ENCODE data around the gene PFN2.
"Not testable (repeated sequence)": the region's sequence is repeated elsewhere in the genome, so short reads cannot be mapped to it uniquely, and the experiment has no call there.

PFN2 gene, protein sequence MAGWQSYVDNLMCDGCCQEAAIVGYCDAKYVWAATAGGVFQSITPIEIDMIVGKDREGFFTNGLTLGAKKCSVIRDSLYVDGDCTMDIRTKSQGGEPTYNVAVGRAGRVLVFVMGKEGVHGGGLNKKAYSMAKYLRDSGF

GRCh38 chr3:149970716-149971402, at the start of gene PFN2:
Gene PFN2, minus strand, starts transcription at chr3:149970895. Its CDS starts 39 bp downstream, at chr3:149970856.
- FAIRE-seq: no peak

DNA sequence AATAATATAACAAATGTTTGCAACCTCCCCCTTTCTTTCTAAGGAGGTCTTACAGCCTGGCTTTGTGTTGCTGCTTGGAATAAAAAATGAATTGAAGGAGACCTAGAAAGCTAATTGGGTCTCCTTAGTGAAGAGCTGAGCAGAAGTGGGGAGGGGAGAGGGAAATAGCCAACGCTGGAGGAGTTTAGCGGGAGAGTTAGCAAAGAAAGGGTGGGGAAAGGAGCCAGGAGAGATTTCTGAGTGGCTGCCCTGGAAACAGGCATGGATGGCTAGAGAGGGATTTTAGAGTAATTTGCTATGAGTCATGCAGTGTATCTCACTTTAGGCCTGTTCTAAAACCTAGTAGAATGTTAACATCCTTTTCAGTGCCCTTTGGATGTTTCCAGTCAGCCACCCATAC, 45.2 kb upstream of the PFN2 start:
- FAIRE-seq: no peak

DNA sequence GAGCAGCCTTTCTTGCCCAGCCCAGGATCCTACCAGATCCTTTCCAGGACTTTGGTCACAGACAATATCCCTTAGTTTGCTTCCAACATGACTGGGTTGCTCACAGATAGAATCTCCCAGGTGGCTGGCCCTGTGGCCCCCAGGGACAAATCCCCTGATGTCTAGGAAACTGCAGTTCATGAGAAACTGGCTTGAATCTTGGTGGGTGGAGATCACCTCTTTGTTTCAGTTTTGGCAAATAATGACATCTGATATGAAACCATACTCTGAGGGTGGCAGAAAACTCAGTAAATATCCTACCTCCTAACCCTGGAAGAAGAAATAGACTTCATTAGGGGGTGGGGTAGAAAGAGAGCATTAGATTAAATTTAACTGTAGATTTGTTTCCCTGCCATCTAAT, 44.1 kb upstream of the PFN2 start:
- FAIRE-seq: no peak

DNA sequence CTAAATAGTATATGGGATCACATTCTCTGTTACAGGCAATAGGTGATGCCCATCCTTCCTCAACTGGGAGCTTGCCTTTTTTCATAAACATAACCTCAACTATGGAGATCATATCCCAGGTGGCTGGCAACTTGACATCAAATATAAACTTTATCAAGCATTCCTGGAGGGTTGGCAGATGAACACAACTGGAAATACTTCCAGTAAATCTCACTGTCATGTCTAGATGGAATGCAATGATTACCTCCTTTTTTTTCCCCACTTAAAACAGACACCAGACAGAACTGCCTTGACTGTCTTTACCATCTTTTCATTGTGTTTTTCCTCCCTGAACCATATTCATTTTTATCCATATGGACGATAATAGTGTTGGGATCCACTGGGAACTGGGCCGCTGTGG, 43.1 kb upstream of the PFN2 start:
- FAIRE-seq: no peak

DNA sequence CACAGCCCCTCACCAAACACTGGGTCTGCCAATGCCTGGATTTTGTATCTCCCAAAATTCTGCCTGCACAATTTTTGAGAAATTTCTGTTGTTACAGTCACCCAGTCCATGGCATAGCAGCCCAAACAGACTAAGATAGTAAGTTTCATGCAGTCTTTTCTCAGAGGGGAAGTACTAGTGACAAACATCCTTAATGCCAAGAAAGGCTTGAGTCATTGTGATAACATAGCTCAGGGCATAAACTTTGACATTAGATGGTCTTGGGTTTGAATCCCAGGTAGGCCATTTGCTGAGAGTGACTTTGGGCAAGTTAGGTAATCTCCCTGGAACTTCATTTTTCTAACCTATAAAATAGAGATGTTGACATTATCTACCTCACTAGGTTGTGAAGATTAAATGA, 36.1 kb upstream of the PFN2 start:
- no peak for FAIRE-seq

GRCh38 chr3:150005243-150006112, 34.8 kb upstream of the PFN2 start:
- no peak for FAIRE-seq

DNA sequence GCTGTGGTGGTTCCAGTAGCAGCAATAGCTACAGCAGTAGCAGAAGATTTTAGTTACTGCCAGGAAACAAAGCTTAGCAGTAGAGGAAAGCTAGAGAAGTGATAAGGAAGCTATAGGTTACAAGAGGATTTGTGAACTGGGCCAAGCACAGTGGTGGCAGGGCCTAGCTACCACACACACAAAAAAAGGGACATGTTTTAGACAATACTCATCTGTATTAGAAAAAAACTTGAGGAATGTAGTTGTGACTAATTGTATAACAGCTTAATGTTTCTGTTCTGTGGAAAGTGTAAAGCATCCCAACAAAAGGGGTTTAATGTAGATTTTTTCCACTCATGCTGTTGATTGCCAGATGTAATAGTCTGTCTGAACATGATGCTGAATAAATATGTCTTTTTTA, 29.9 kb upstream of the PFN2 start:
- no peak for FAIRE-seq

- no peak for FAIRE-seq
Observed at GRCh38 chr3:149999421-149999820, 28.7 kb upstream of the PFN2 start.

GRCh38 chr3:149998946-149999345, 28.3 kb upstream of the PFN2 start:
- no peak for FAIRE-seq

DNA sequence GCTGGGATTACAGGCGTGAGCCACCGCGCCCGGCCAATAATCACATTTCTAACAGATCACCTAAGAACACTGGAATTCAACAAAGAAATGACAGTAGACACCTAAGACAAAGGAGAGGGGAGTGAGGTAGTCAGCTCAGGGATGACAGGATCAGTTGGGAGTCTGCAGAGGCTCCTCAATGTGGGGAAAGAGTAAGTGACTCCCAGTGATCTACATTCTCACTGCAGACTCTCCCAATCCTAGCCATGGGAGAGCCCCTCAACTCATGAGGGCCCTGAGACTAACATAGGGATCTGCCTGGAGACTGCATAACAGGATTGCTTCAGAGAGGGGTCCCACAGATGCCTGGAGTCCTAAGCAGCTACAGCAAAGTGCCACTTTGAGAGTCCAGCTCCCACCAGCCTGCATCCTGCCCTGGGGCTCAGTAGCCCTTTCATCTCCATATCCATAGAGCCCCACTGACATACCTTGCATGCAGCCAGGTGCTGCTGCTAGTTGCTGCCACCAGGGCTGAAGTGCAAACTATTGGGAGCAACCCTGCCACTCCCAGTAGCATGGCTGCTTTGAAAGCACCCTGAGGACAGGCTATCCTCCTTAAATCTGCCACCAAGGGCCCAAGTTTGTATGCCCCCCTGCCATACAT, 21.8 kb upstream of the PFN2 start:
- no peak for FAIRE-seq

DNA sequence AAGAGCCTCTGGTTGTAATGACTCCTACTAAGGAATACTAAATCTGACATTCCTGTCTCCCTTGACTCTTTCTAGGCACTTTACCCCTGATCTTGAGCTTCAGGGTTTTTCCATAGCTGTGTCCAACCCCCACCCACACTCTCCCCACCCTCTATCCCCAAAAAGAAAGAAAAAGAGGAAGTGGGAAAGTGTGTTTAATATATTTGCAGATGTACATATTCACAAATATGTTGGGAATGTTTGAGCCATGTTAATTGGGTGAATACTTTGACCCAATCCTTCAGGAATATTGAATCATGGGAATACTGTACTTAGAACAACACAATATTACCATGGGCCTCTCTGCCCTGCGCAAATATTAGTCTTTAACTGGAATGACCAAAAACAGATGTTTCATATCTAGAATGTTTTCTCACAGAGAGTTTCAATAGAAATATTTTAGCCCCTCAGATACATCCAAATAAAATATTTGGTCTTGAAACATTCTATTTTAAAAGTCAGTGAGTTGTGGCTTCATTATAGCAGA, 19.8 kb upstream of the PFN2 start:
- peak; percentile 81 for FAIRE-seq

GRCh38 chr3:149989307-149989706, 18.6 kb upstream of the PFN2 start:
- no peak for FAIRE-seq

DNA sequence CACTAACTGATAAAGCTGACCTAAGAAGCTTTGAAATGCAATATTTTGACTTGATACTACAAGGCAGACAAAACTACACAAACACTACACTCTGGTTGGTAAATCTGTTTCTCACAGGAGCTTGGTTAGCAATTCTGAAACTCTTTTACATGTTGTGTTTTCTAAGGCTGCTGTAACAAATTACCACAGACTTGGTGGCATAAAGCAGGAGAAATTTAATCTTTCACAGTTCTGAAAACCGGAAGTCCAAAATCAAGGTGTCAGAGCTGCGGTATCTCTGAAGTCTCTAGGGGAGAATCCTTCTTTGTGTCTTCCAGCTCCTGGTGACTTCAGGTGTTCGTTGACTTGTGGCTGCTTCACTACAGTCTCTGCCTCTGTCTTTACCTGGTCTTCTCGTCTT, 12.9 kb upstream of the PFN2 start:
- FAIRE-seq: no peak

GRCh38 chr3:149983053-149983452, 12.4 kb upstream of the PFN2 start:
- FAIRE-seq: not testable (repeated sequence)

GRCh38 chr3:149981979-149982378, 11.3 kb upstream of the PFN2 start:
- FAIRE-seq: not testable (repeated sequence)

- no peak for FAIRE-seq
Observed at GRCh38 chr3:149977386-149977785, 6.7 kb upstream of the PFN2 start.

DNA sequence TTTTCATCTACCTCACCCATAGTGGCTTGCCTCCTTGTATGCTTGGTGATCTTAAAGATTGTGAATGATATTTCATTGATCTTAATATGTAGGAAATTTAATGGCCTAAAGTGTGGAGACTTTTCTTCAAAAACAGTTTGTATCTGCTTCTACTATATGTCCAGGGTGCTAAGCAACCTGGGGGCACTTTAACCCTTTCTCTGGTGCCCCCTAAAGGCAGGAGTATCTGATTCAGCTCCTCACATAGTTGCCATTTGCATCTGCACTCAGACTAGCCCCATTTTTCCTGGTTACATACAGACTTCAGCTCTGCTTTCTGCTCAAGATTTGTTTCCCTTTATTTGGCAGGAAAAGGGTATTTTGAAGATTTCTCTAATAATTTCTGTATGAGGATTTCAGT, 5.2 kb upstream of the PFN2 start:
- FAIRE-seq: no peak

DNA sequence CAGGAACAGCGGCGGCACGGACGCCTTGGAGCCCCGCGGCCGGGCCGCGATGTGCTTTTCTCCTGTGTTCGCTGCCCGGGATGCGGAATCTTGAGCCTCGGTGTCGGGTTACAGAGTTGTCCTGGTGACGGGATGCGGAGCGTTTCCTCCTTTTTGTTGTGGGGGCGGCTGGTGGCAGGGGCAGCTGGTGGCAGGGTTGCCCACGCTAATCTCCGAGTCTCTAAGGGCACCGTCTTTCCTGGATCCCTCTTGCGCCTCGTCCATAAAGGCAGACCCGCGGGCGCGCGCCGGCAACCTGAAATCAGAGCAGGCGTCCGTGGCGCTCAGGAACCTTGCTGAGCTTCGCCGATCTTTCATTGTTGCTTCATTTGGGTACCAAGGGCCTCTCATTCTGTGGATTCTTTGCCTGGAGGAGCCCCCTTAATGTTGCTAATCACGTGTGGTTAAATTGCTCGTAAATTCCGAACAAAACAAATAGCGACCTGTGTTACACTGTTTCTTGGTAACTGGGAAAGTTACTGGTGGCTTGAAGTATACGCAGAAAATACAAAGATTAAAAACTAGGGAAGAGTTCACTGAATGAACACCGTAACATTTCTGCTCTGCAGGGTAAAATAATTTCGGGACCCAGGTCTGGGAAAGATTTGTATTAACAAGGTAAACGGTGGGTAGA, 844 bp upstream of the PFN2 start:
- FAIRE-seq: no peak

- FAIRE-seq: peak; percentile 13
Observed at GRCh38 chr3:149969940-149970715, 567 bp downstream of the PFN2 start.

GRCh38 chr3:149969110-149969939, 1.4 kb downstream of the PFN2 start:
- FAIRE-seq: no peak

DNA sequence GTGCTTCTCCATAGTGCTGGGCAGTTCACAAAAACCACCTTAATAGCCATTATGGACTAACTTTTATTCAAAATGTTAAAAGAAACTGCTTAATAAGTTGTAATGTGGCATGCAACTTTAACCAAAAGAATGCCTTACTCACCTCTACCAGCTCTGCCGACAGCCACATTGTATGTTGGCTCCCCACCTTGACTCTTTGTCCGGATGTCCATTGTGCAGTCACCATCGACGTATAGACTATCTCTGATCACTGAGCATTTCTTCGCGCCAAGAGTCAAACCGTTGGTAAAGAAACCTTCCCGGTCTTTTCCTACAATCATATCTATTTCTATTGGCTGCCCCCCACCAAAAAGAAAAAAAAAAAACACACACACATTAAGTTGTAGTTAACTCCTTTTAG, 2.5 kb downstream of the PFN2 start:
- no peak for FAIRE-seq

All from islet of Langerhans (tissue), 1 donor.